Measurements from ENCODE around the gene AK4.
"Not testable (repeated sequence)": the region's sequence is repeated elsewhere in the genome, so short reads cannot be mapped to it uniquely, and the experiment has no call there.

DNA sequence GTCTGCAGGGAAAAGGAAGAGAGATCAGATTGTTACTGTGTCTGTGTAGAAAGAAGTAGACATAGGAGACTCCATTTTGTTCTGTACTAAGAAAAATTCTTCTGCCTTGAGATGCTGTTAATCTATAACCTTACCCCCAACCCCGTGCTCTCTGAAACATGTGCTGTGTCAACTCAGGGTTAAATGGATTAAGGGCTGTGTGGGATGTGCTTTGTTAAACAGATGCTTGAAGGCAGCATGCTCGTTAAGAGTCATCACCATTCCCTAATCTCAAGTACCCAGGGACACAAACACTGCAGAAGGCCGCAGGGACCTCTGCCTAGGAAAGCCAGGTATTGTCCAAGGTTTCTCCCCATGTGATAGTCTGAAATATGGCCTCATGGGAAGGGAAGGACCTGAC lies 8.2 kb upstream of the AK4 start:
- TF ChIP-seq, protein P1, sequence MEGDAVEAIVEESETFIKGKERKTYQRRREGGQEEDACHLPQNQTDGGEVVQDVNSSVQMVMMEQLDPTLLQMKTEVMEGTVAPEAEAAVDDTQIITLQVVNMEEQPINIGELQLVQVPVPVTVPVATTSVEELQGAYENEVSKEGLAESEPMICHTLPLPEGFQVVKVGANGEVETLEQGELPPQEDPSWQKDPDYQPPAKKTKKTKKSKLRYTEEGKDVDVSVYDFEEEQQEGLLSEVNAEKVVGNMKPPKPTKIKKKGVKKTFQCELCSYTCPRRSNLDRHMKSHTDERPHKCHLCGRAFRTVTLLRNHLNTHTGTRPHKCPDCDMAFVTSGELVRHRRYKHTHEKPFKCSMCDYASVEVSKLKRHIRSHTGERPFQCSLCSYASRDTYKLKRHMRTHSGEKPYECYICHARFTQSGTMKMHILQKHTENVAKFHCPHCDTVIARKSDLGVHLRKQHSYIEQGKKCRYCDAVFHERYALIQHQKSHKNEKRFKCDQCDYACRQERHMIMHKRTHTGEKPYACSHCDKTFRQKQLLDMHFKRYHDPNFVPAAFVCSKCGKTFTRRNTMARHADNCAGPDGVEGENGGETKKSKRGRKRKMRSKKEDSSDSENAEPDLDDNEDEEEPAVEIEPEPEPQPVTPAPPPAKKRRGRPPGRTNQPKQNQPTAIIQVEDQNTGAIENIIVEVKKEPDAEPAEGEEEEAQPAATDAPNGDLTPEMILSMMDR (IDR thresholded peaks at IDR 0.05), result not testable (repeated sequence)
- not testable (repeated sequence) for TF ChIP-seq POLR2A (IDR thresholded peaks at IDR 0.05)
